ENCODE measurements around the gene PTH1R. TPM values are rescaled to one million over a fixed set of nuclear protein-coding genes. Genes with fewer than 3 reads are reported as not detected.

The PTH1R gene
- total RNA-seq, 1 donor from 2014 or later = 10.3 TPM

DNA sequence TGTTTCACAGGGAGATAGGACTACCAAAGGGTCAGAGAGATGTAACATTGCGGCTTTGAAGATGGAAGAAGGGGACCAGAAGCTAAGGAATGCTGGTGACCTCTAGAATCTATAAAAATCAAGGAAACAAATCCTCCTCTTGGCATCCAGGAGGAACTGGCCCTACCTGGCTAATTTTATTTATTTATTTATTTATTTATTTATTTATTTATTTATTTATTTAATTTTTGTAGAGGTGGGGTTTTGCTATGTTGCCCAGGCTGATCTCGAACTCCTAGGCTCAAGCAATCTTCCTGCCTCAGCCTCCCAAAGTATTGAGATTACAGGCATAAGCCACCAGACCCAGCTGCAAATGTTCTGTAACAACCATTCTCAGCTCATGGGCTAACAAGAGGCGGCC is 34.0 kb upstream of the PTH1R start:
- Histone ChIP-seq H3K9me3 (peaks cover 7 to 21% of the 10 kb centered on the region in 2 donors), H3K27ac (no peak overlapping the region), H3K4me3 (no peak overlapping the region), H3K4me1 (peaks cover 11 to 12% of the 10 kb centered on the region in 2 donors), H3K36me3 (no peaks in the 10 kb centered on the region), H3K27me3 (no peaks in the 10 kb centered on the region)
- intact Hi-C loops (cut with DNase I) = loop anchor here (10.0 kb wide), 1 partner anchor 131 kb away; the partner anchor contains the start of genes CCDC12 and NBEAL2
- TF ChIP-seq CTCF (IDR thresholded peaks at IDR 0.05) = no peak
- no peak for DNase-seq (ENCODE audit: low spot score in 2 of 2)

GRCh38 chr3:46844397-46844796 is 33.1 kb upstream of the PTH1R start:
- Histone ChIP-seq H3K4me1 (peaks cover 11 to 12% of the 10 kb centered on the region in 2 donors), H3K9me3 (peaks cover 7 to 13% of the 10 kb centered on the region in 2 donors), H3K27me3 (no peaks in the 10 kb centered on the region), H3K27ac (peak overlapping the region in 1 of 2 donors; percentile 59), H3K36me3 (no peaks in the 10 kb centered on the region), H3K4me3 (no peak overlapping the region)
- TF ChIP-seq CTCF (IDR thresholded peaks at IDR 0.05) = no peak
- intact Hi-C loops (cut with DNase I) = loop anchor here (10.0 kb wide), 1 partner anchor 130 kb away; the partner anchor contains the start of genes CCDC12 and NBEAL2
- no peak for DNase-seq (ENCODE audit: low spot score in 2 of 2)

GRCh38 chr3:46844881-46845312 is 32.6 kb upstream of the PTH1R start:
- Histone ChIP-seq H3K36me3 (no peaks in the 10 kb centered on the region), H3K27me3 (no peaks in the 10 kb centered on the region), H3K27ac (peak overlapping the region; percentile 59 to 72), H3K4me1 (peaks cover 11 to 12% of the 10 kb centered on the region in 2 donors), H3K4me3 (peak overlapping the region; percentile 48 to 70), H3K9me3 (peaks cover 7 to 13% of the 10 kb centered on the region in 2 donors)
- no peak for DNase-seq (ENCODE audit: low spot score in 2 of 2)
- intact Hi-C loops (cut with DNase I) = loop anchor here (5.0 to 10.0 kb wide), 2 partner anchors 130 to 143 kb away; partner anchors contain the start of genes CCDC12, NBEAL2 and TMIE
- TF ChIP-seq CTCF (IDR thresholded peaks at IDR 0.05) = no peak

DNA sequence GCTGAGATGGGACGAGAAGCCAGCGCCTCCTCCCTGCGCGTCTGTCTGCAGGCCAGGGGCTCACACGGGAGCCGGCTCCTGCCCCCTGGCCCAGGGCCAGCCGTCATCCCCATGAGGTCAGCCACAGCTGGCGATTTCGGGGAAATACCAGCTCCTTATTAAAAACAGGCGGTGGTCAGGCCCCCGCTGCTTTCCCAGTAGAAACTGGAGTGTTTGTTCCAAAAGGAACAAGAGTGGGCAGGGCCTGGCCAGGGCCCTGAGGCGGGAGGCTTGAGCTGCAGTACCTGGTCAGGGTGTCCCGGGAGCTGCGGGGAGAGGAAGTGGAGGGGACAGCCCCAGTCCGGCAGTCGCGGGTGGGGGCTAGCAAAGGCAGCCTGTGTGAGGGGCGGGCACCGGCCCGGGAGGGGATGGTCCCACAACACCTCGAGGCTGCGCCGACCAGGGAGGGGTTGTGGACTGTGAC is 32.1 kb upstream of the PTH1R start:
- Histone ChIP-seq H3K9me3 (peaks cover 4 to 9% of the 10 kb centered on the region in 2 donors), H3K4me1 (peaks cover 11 to 12% of the 10 kb centered on the region in 2 donors), H3K36me3 (no peaks in the 10 kb centered on the region), H3K4me3 (peak overlapping the region; percentile 48 to 70), H3K27ac (peak overlapping the region; percentile 59 to 72), H3K27me3 (no peaks in the 10 kb centered on the region)
- intact Hi-C loops (cut with DNase I) = loop anchor here (5.0 to 10.0 kb wide), 2 partner anchors 129 to 143 kb away; partner anchors contain the start of genes CCDC12, NBEAL2 and TMIE
- TF ChIP-seq CTCF (IDR thresholded peaks at IDR 0.05) = no peak
- DNase-seq (ENCODE audit: low spot score in 2 of 2) = peak in 1 of 2 donors; percentile 85

- Histone ChIP-seq H3K27ac (peak overlapping the region; percentile 59 to 72), H3K36me3 (no peaks in the 10 kb centered on the region), H3K4me1 (peaks cover 11 to 12% of the 10 kb centered on the region in 2 donors), H3K27me3 (no peaks in the 10 kb centered on the region), H3K4me3 (peak overlapping the region; percentile 48 to 70), H3K9me3 (peaks cover 0 to 3% of the 10 kb centered on the region in 2 donors)
- TF ChIP-seq CTCF (IDR thresholded peaks at IDR 0.05) = peak; percentile 38 to 69 (median 46)
- intact Hi-C loops (cut with DNase I) = loop anchor here (1.0 to 10.0 kb wide), 4 partner anchors 33 to 144 kb away; partner anchors contain the start of genes CCDC12, NBEAL2 and TMIE
- peak; percentile 21 to 84 for DNase-seq (ENCODE audit: low spot score in 2 of 2)
Observed at GRCh38 chr3:46845860-46846623, 31.5 kb upstream of the PTH1R start.
